Measurements from ENCODE around the gene MORC1. TPM values are rescaled to one million over a fixed set of nuclear protein-coding genes. Genes with fewer than 3 reads are reported as not detected.

The MORC1 gene, protein sequence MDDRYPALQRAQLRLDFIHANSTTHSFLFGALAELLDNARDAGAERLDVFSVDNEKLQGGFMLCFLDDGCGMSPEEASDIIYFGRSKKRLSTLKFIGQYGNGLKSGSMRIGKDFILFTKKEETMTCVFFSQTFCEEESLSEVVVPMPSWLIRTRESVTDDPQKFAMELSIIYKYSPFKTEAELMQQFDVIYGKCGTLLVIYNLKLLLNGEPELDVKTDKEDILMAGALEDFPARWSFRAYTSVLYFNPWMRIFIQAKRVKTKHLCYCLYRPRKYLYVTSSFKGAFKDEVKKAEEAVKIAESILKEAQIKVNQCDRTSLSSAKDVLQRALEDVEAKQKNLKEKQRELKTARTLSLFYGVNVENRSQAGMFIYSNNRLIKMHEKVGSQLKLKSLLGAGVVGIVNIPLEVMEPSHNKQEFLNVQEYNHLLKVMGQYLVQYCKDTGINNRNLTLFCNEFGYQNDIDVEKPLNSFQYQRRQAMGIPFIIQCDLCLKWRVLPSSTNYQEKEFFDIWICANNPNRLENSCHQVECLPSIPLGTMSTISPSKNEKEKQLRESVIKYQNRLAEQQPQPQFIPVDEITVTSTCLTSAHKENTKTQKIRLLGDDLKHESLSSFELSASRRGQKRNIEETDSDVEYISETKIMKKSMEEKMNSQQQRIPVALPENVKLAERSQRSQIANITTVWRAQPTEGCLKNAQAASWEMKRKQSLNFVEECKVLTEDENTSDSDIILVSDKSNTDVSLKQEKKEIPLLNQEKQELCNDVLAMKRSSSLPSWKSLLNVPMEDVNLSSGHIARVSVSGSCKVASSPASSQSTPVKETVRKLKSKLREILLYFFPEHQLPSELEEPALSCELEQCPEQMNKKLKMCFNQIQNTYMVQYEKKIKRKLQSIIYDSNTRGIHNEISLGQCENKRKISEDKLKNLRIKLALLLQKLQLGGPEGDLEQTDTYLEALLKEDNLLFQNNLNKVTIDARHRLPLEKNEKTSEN
- polyA plus RNA-seq (2011; rRNA removed) (not detected in 2 replicates), polyA plus RNA-seq (2017; fragmentation: RNase III; extraction: RNeasy Plus Mini Kit Qiagen cat#74134 plus additional on column Dnase treatment) (not detected in 3 replicates), polyA minus RNA-seq (2011; rRNA and poly(A)+ RNA removed) (not detected in 2 replicates)
- not detected in 2 replicates for polyA plus RNA-seq (2012; cell fraction: cytosol; rRNA removed)
- not detected in 2 replicates for polyA plus RNA-seq (2012; cell fraction: nucleus; rRNA removed)

DNA sequence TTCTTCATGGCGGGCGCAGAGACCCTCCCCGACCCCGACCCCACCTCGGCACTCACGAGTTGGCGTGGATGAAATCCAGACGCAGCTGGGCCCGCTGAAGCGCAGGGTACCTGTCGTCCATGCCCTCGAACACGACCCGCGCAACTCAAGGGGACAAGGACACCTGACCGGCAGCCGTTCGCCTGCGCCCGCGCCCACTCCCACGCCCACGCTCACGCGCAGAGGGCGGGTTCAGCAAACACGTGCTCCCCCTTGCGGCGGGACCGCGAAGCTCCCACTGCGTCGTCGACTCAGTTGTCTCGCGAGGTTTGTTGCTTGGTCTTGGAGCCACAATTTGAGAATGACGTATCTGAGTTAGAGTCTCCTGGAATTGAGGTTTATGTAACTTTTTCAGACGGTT, at the start of gene MORC1:
Gene MORC1, minus strand, starts transcription at position 196 of the 400 bp plus-strand sequence. Its CDS starts 75 bp downstream, at position 121.
- ATAC-seq (no peak), FAIRE-seq (no peak), DNase-seq (ENCODE audit: low read depth in 1 of 2, low spot score in 1 of 2) (no peak)
- no peaks in the 10 kb centered on the region for H3K9me3 ChIP-seq
- WGBS (ENCODE audit: missing lambda C conversion rate) = 79% methylated on average over 36 of the region's 38 CpGs
- H3K4me2 ChIP-seq = no peak within 1 kb of the TSS
- TF ChIP-seq CBX8 (IDR thresholded peaks at IDR 0.05) = no peak
- TF ChIP-seq, protein P1, sequence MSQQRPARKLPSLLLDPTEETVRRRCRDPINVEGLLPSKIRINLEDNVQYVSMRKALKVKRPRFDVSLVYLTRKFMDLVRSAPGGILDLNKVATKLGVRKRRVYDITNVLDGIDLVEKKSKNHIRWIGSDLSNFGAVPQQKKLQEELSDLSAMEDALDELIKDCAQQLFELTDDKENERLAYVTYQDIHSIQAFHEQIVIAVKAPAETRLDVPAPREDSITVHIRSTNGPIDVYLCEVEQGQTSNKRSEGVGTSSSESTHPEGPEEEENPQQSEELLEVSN (IDR thresholded peaks at IDR 0.05; ENCODE audit: borderline replicate concordance, low read depth) = no peak
- no peak for TF ChIP-seq ESRRA (IDR thresholded peaks at IDR 0.05; ENCODE audit: borderline replicate concordance, low read length)
- no peak for TF ChIP-seq JUNB (IDR thresholded peaks at IDR 0.05)
- TF ChIP-seq EP300 (IDR thresholded peaks at IDR 0.05) = no peak
- TF ChIP-seq, protein P2, sequence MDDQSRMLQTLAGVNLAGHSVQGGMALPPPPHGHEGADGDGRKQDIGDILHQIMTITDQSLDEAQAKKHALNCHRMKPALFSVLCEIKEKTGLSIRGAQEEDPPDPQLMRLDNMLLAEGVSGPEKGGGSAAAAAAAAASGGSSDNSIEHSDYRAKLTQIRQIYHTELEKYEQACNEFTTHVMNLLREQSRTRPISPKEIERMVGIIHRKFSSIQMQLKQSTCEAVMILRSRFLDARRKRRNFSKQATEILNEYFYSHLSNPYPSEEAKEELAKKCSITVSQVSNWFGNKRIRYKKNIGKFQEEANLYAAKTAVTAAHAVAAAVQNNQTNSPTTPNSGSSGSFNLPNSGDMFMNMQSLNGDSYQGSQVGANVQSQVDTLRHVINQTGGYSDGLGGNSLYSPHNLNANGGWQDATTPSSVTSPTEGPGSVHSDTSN (IDR thresholded peaks at IDR 0.05) = no peak
- TF ChIP-seq ZSCAN20 (CRISPR knock-in tag; IDR thresholded peaks at IDR 0.05) = no peak
- no peak for TF ChIP-seq BHLHE40 (IDR thresholded peaks at IDR 0.05; ENCODE audit: low read depth, low read length)
- TF ChIP-seq, protein P3, sequence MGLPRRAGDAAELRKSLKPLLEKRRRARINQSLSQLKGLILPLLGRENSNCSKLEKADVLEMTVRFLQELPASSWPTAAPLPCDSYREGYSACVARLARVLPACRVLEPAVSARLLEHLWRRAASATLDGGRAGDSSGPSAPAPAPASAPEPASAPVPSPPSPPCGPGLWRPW (IDR thresholded peaks at IDR 0.05) = no peak
- no peak for TF ChIP-seq HOXB5 (CRISPR knock-in tag; IDR thresholded peaks at IDR 0.05)
- TF ChIP-seq, protein P4, sequence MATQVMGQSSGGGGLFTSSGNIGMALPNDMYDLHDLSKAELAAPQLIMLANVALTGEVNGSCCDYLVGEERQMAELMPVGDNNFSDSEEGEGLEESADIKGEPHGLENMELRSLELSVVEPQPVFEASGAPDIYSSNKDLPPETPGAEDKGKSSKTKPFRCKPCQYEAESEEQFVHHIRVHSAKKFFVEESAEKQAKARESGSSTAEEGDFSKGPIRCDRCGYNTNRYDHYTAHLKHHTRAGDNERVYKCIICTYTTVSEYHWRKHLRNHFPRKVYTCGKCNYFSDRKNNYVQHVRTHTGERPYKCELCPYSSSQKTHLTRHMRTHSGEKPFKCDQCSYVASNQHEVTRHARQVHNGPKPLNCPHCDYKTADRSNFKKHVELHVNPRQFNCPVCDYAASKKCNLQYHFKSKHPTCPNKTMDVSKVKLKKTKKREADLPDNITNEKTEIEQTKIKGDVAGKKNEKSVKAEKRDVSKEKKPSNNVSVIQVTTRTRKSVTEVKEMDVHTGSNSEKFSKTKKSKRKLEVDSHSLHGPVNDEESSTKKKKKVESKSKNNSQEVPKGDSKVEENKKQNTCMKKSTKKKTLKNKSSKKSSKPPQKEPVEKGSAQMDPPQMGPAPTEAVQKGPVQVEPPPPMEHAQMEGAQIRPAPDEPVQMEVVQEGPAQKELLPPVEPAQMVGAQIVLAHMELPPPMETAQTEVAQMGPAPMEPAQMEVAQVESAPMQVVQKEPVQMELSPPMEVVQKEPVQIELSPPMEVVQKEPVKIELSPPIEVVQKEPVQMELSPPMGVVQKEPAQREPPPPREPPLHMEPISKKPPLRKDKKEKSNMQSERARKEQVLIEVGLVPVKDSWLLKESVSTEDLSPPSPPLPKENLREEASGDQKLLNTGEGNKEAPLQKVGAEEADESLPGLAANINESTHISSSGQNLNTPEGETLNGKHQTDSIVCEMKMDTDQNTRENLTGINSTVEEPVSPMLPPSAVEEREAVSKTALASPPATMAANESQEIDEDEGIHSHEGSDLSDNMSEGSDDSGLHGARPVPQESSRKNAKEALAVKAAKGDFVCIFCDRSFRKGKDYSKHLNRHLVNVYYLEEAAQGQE (IDR thresholded peaks at IDR 0.05) = no peak
- TF ChIP-seq TFCP2L1 (CRISPR knock-in tag; IDR thresholded peaks at IDR 0.05) = no peak
- TF ChIP-seq RAD21 (conservative IDR thresholded peaks at IDR 0.05 in 1 of 2, IDR thresholded peaks at IDR 0.05 in 1 of 2) = no peak
- no peak for TF ChIP-seq GATA3 (IDR thresholded peaks at IDR 0.05; ENCODE audit: borderline replicate concordance)
- TF ChIP-seq CHD2 (IDR thresholded peaks at IDR 0.05; ENCODE audit: low read length, partially characterized antibody) = no peak
- no peak within 1 kb of the TSS for H3K4me3 ChIP-seq
- CTCF ChIA-PET = no interaction called here
- POLR2A ChIA-PET = no interaction called here
- H3K27ac ChIP-seq = no peak within 1 kb of the TSS
- H3K4me1 ChIP-seq = no peaks in the 10 kb centered on the region

DNA sequence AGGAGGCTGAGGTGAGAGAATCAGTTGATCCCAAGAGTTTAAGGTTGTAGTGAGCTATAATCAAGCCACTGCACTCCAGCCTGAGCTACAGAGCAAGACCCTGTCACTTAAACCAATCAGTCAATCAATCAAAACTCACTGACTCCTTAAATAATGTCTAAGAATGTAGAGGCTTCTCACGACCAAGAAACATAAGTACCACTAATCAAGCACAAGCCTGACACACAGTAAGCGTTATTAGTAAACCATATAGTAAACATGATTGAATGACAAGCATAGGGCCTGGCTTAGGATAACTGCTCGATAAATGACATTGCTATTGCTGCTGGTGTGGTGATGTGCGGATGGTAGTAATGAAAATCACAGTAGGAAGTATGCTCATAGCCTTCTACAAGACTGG, 48.0 kb upstream of the MORC1 start:
- Histone ChIP-seq H3K4me2 (no peak overlapping the region), H3K9me3 (no peaks in the 10 kb centered on the region), H3K27ac (no peak overlapping the region), H3K4me1 (peaks cover 5% of the 10 kb centered on the region; the same call in 1 of the 3 replicates), H3K4me3 (no peak overlapping the region)
- POLR2A ChIA-PET = no interaction called here
- DNase-seq (ENCODE audit: low read depth in 1 of 2, low spot score in 1 of 2) (no peak), ATAC-seq (no peak), FAIRE-seq (no peak)
- WGBS (ENCODE audit: missing lambda C conversion rate) = 59% methylated on average over 4 of the region's 4 CpGs
- CTCF ChIA-PET = no interaction called here
- TF ChIP-seq ZC3H11A (IDR thresholded peaks at IDR 0.05) (no peak), RNF2 (IDR thresholded peaks at IDR 0.05; ENCODE audit: borderline replicate concordance, low read depth) (no peak), CHD2 (IDR thresholded peaks at IDR 0.05; ENCODE audit: low read length, partially characterized antibody) (no peak), HOXA7 (CRISPR knock-in tag; IDR thresholded peaks at IDR 0.05) (no peak), HOXB13 (CRISPR knock-in tag; IDR thresholded peaks at IDR 0.05; ENCODE audit: low read depth) (no peak), SREBF2 (IDR thresholded peaks at IDR 0.05) (no peak), FOSB (CRISPR knock-in tag; IDR thresholded peaks at IDR 0.05) (no peak), ZNF302 (CRISPR knock-in tag; IDR thresholded peaks at IDR 0.05) (no peak), SMC3 (IDR thresholded peaks at IDR 0.05) (no peak)
- TF ChIP-seq, protein P5, sequence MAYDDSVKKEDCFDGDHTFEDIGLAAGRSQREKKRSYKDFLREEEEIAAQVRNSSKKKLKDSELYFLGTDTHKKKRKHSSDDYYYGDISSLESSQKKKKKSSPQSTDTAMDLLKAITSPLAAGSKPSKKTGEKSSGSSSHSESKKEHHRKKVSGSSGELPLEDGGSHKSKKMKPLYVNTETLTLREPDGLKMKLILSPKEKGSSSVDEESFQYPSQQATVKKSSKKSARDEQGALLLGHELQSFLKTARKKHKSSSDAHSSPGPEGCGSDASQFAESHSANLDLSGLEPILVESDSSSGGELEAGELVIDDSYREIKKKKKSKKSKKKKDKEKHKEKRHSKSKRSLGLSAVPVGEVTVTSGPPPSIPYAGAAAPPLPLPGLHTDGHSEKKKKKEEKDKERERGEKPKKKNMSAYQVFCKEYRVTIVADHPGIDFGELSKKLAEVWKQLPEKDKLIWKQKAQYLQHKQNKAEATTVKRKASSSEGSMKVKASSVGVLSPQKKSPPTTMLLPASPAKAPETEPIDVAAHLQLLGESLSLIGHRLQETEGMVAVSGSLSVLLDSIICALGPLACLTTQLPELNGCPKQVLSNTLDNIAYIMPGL (CRISPR knock-in tag; IDR thresholded peaks at IDR 0.05; ENCODE audit: borderline replicate concordance) = no peak
- TF ChIP-seq, protein P1 (IDR thresholded peaks at IDR 0.05; ENCODE audit: borderline replicate concordance, low read depth) = no peak

Measured in A549 (cell line).